AG09309 (cell line): Measurements from ENCODE around the gene HOXB7.

Source experiments
- DNase-seq: peaks from one replicate; pipeline ENCODE4 v3.0.0-alpha.2; 2010; ENCODE audit warnings: low read depth
- H3K4me3 ChIP-seq: 2 replicates; pipeline ENCODE4 v1.5.1; 2011; ENCODE audit warnings: mild to moderate bottlenecking, low read depth, low read length, moderate library complexity; ENCODE audit not compliant: control insufficient read depth
- TF ChIP-seq, protein P1 (sequence below): IDR thresholded peaks from 2 replicates; pipeline ENCODE4 v1.5.1; 2011; ENCODE audit warnings: mild to moderate bottlenecking, low read depth, low read length, inconsistent platforms; ENCODE audit not compliant: insufficient read depth, control insufficient read depth; ENCODE audit errors: missing control alignments

The HOXB7 gene

DNA sequence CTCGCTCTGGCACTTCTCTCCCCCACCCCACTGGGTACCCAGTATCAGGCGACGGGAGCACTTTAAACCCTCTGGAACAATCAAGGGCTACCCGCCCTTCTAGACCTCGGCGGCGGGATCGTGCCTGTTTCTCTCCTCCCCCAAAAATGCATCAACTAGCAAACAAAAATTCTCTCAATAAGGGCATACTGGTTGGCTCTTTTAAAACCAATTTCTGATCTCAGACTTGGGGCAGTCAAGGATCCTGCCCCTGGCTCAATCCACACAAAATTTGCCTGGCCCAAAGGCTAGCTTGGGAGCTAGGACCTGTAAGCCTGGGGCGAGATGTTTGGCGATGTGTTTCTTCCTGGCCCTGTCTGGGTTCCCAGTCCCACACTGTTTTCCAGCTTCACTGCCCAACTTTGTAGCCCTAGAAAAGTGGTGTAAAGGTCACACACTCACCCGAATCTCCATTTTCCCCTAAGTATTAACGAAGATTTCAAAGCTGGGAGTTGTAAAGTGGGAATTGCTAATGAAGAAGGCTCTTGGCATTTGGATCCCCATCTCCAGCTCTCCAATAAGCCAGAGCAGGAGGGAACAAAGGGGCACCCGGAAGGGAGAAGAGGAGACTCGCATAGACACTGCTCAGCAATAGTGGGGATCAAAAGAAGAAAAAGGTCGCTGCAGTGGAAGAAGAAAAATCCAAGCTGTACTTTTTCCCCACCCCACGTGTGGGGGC, 51.5 kb downstream of the HOXB7 start:
- no peak for DNase-seq
- TF ChIP-seq, protein P1, sequence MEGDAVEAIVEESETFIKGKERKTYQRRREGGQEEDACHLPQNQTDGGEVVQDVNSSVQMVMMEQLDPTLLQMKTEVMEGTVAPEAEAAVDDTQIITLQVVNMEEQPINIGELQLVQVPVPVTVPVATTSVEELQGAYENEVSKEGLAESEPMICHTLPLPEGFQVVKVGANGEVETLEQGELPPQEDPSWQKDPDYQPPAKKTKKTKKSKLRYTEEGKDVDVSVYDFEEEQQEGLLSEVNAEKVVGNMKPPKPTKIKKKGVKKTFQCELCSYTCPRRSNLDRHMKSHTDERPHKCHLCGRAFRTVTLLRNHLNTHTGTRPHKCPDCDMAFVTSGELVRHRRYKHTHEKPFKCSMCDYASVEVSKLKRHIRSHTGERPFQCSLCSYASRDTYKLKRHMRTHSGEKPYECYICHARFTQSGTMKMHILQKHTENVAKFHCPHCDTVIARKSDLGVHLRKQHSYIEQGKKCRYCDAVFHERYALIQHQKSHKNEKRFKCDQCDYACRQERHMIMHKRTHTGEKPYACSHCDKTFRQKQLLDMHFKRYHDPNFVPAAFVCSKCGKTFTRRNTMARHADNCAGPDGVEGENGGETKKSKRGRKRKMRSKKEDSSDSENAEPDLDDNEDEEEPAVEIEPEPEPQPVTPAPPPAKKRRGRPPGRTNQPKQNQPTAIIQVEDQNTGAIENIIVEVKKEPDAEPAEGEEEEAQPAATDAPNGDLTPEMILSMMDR, result no peak
- no peak overlapping the region for H3K4me3 ChIP-seq

DNA sequence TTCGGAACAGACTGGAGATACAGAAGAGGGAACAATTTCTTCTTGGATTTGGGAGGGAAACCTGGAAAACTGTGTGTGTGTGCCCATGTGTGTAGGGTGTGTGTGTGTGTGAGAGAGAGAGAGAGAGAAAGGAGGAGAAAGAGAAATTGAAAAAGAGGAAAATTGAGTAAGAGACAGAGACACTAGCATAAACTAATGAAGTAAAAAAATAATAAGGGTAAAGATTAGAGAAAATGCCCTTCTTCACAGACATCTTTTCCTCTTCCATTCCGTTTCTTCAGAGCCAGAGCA, 52.0 kb downstream of the HOXB7 start:
- TF ChIP-seq, protein P1, result no peak
- no peak for DNase-seq
- H3K4me3 ChIP-seq, result no peak overlapping the region

DNA sequence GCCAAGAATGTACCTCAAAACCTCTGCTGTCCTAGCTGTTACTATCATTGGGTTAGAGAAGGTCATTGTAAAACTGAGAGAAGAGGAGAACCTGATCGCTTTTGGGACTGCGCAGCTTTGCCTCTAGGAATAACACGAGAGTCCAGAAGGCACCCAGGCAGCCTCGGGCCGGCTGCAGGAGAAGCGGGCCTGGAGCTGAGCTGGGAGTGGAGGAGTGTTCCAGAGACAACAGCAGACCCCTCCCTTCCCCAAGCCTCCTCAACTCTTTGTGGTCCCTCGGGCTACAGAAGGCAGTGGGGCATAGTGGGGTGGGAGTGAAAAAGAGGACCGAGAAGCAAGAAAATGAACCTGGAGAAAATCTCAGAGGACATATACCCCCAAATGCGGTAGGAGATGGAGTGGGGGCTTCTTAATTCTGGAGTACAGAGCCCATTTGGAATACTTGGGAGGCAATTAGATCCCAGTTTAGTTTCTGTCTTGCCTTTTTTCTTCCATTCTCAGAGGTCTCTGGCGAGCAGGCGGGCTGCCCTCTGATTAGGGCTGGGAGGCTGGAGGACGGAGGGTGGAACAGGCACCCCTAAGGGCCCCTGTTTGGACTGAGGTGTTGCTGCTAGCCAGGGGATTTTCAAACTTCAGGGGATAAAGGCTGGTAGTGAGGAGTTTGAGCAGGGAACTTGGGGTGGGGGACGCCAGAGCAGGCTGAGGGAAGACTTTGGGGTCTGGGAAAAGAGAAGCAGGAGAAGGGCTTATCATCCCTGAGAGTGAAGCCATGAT, 52.6 kb downstream of the HOXB7 start:
- H3K4me3 ChIP-seq, result no peak overlapping the region
- TF ChIP-seq, protein P1, result no peak

More for the DNA sequence above, 52.6 kb downstream of the HOXB7 start:
- no peak for DNase-seq
